Prostate gland (tissue), 2 donors: Measurements from ENCODE around the gene SLC44A2.

Experiments used
- POLR2A ChIP-seq: fragments of 450-650 bp; IDR thresholded peaks from one replicate; pipeline ENCODE4 v1.6.1; 2016; ENCODE audit warnings: antibody characterized with exemption, mild to moderate bottlenecking
- POLR2AphosphoS5 ChIP-seq: sonication (generic); formaldehyde crosslinking; IDR thresholded peaks from one replicate; pipeline ENCODE4 v1.6.1; 2017; ENCODE audit warnings: antibody characterized with exemption
- TF ChIP-seq, protein P1 (sequence below), 4 experiments: fragments of 200-600 bp in 2 of 4; fragments of 450-650 bp in 2 of 4; sonication (generic) in 2 of 4; IDR thresholded peaks; 1 replicate in 3 of 4; 2 replicates in 1 of 4; pipeline ENCODE4 v1.5.1; 2016 to 2019; ENCODE audit warnings: antibody characterized with exemption in 4 of 4, mild to moderate bottlenecking in 2 of 4, moderate library complexity in 2 of 4

DNA sequence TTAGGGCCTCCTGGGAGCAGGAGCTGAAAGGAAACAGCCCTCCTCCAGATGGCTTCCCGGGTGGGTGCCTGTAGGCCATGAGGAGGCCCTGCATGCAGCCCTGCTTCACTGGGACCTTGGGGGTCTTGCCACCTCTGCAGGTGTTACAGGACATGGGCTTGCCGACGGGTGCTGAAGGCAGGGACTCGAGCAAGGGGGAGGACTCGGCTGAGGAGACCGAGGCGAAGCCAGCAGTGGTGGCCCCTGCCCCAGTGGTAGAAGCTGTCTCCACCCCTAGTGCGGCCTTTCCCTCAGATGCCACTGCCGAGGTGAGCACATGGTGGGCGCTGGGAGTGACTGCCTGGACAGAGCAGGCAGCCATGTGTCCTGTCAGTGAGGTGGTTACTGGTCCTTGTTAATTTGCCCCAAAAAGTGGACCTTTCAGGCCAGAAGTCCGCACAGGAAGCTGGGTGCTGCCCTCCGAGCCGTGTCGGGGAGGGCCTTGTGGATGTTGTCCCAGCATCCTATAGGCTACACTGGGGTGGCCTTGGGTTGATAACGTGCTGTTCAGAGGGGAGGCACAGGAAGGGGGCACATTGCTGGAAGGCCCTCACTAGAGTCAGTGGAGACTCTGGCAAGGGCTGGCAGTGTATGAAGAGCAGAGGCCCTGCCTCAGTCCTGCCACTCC is 57.2 kb downstream of the SLC44A2 start:
- TF ChIP-seq, protein P1, sequence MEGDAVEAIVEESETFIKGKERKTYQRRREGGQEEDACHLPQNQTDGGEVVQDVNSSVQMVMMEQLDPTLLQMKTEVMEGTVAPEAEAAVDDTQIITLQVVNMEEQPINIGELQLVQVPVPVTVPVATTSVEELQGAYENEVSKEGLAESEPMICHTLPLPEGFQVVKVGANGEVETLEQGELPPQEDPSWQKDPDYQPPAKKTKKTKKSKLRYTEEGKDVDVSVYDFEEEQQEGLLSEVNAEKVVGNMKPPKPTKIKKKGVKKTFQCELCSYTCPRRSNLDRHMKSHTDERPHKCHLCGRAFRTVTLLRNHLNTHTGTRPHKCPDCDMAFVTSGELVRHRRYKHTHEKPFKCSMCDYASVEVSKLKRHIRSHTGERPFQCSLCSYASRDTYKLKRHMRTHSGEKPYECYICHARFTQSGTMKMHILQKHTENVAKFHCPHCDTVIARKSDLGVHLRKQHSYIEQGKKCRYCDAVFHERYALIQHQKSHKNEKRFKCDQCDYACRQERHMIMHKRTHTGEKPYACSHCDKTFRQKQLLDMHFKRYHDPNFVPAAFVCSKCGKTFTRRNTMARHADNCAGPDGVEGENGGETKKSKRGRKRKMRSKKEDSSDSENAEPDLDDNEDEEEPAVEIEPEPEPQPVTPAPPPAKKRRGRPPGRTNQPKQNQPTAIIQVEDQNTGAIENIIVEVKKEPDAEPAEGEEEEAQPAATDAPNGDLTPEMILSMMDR (IDR thresholded peaks at IDR 0.05): no peak
- TF ChIP-seq POLR2A (no peak), POLR2AphosphoS5 (no peak)
